Endodermal cell (in vitro differentiated cells): ENCODE results near the gene RAB11B. TPM values are rescaled to one million over a fixed set of nuclear protein-coding genes. Genes with fewer than 3 reads are reported as not detected.
"Not testable (repeated sequence)": the region's sequence is repeated elsewhere in the genome, so short reads cannot be mapped to it uniquely, and the experiment has no call there.

Source experiments
- DNase-seq: peaks from one replicate; pipeline ENCODE4 v3.0.0-alpha.2; 2017
- H3K27ac ChIP-seq: 2 replicates; pipeline ENCODE4 v1.5.1; 2013; ENCODE audit warnings: mild to moderate bottlenecking, low read depth, low read length, moderate library complexity
- H3K27me3 ChIP-seq: 2 replicates; pipeline ENCODE4 v1.6.1; 2013; ENCODE audit warnings: mild to moderate bottlenecking, low read length, moderate library complexity; ENCODE audit not compliant: insufficient read depth, control insufficient read depth, poor library complexity, severe bottlenecking
- H3K36me3 ChIP-seq: 2 replicates; pipeline ENCODE4 v1.7.0; 2013; ENCODE audit warnings: mild to moderate bottlenecking, low read length, moderate library complexity; ENCODE audit not compliant: control insufficient read depth, insufficient read depth
- H3K4me1 ChIP-seq: one replicate; pipeline ENCODE4 v1.7.0; 2013; ENCODE audit warnings: low read length; ENCODE audit not compliant: control insufficient read depth, insufficient read depth
- H3K4me3 ChIP-seq: 2 replicates; pipeline ENCODE4 v1.5.1; 2013; ENCODE audit warnings: mild to moderate bottlenecking, low read length, moderate library complexity
- H3K9ac ChIP-seq: 2 replicates; pipeline ENCODE4 v1.6.1; 2013; ENCODE audit warnings: mild to moderate bottlenecking, low read length, moderate library complexity; ENCODE audit not compliant: poor library complexity, severe bottlenecking; ENCODE audit errors: extremely low read depth
- H3K9me3 ChIP-seq: 2 replicates; pipeline ENCODE4 v1.6.1; 2013; ENCODE audit warnings: mild to moderate bottlenecking, low read length, moderate library complexity; ENCODE audit not compliant: control insufficient read depth
- H3K27ac Mint-ChIP-seq: 2 replicates; pipeline ENCODE4 v1.8.0; 2020; ENCODE audit warnings: mixed read lengths
- H3K27me3 Mint-ChIP-seq: 2 replicates; pipeline ENCODE4 v1.8.0; 2021; ENCODE audit warnings: mild to moderate bottlenecking, mixed read lengths; ENCODE audit not compliant: insufficient read depth
- H3K36me3 Mint-ChIP-seq: 2 replicates; pipeline ENCODE4 v1.8.0; 2020; ENCODE audit warnings: low read depth, mixed read lengths
- H3K4me1 Mint-ChIP-seq: 2 replicates; pipeline ENCODE4 v1.8.0; 2020; ENCODE audit warnings: mixed read lengths
- H3K4me3 Mint-ChIP-seq: 2 replicates; pipeline ENCODE4 v1.8.0; 2020; ENCODE audit warnings: mild to moderate bottlenecking, moderate library complexity, mixed read lengths
- H3K9me3 Mint-ChIP-seq: 2 replicates; pipeline ENCODE4 v1.8.0; 2020; ENCODE audit warnings: mild to moderate bottlenecking, mixed read lengths
- CTCF ChIP-seq: fragments of 200-600 bp; sonication (generic); conservative IDR thresholded peaks from 2 replicates; pipeline ENCODE4 v1.5.0; 2021; ENCODE audit warnings: antibody characterized with exemption, mild to moderate bottlenecking
- WGBS, 2 experiments: methylation state at CpG; one replicate each; pipeline versions ENCODE4 v1.1.5 to v1.1.7; 2013; ENCODE audit warnings: missing lambda C conversion rate in 2 of 2, mixed read lengths in 1 of 2; ENCODE audit not compliant: insufficient coverage in 1 of 2, insufficient read length in 1 of 2; 5-methylcytosine and 5-hydroxymethylcytosine counted together
- total RNA-seq, 2 donors: library from RNA; stranded (reverse); fragmentation: NEBNext Ultra II Directional in 1 of 2; extraction: Animal tissue kit (Norgen Biotek cat#: 25700) in 1 of 2; gene quantifications; 2 replicates in 1 of 2; 3 replicates in 1 of 2; pipeline ENCODE4 v1.2.1, GENCODE V29; 2021

The RAB11B gene
- total RNA-seq, 2 donors from 2014 or later, result 137 to 146 TPM

GRCh38 chr19:8371011-8371804, 19.0 kb upstream of the RAB11B start:
- Histone ChIP-seq H3K4me1 (peaks cover 12% of the 10 kb centered on the region), H3K27ac (peak overlapping the region; percentile 38), H3K4me3 (no peak overlapping the region), H3K36me3 (peaks cover 13% of the 10 kb centered on the region), H3K27me3 (no peaks in the 10 kb centered on the region), H3K9me3 (no peaks in the 10 kb centered on the region), H3K9ac (no peak overlapping the region)
- H3K4me1 Mint-ChIP-seq, result peaks cover 14% of the 10 kb centered on the region
- no peak overlapping the region for H3K4me3 Mint-ChIP-seq
- no peak for DNase-seq
- H3K9me3 Mint-ChIP-seq, result peaks cover 6% of the 10 kb centered on the region
- 93 to 95% methylated on average over 21 to 27 of the region's 28 CpGs for WGBS, 2 experiments
- TF ChIP-seq CTCF, result no peak
- peaks cover 7% of the 10 kb centered on the region for H3K27me3 Mint-ChIP-seq
- peak overlapping the region; percentile 48 for H3K27ac Mint-ChIP-seq
- H3K36me3 Mint-ChIP-seq, result peaks cover 37% of the 10 kb centered on the region

- Histone ChIP-seq H3K4me3 (no peak overlapping the region), H3K4me1 (no peaks in the 10 kb centered on the region), H3K9ac (no peak overlapping the region), H3K36me3 (peaks cover 13% of the 10 kb centered on the region), H3K27me3 (no peaks in the 10 kb centered on the region), H3K27ac (no peak overlapping the region), H3K9me3 (peaks cover 3% of the 10 kb centered on the region)
- Mint-ChIP-seq H3K4me1 (no peaks in the 10 kb centered on the region), H3K9me3 (peaks cover 20% of the 10 kb centered on the region), H3K27me3 (no peaks in the 10 kb centered on the region), H3K27ac (no peak overlapping the region), H3K36me3 (peaks cover 48% of the 10 kb centered on the region), H3K4me3 (no peak overlapping the region)
- WGBS, 2 experiments, result 90 to 91% methylated on average over 25 to 26 of the region's 26 CpGs
- peak; percentile 61 for DNase-seq
- TF ChIP-seq CTCF, result no peak
Observed at GRCh38 chr19:8373867-8374813, 16.0 kb upstream of the RAB11B start.

- H3K4me1 ChIP-seq, H3K27me3 ChIP-seq, H3K4me3 Mint-ChIP-seq, H3K27ac Mint-ChIP-seq, H3K27ac ChIP-seq, DNase-seq, H3K27me3 Mint-ChIP-seq, H3K9ac ChIP-seq, H3K4me1 Mint-ChIP-seq, H3K9me3 ChIP-seq, H3K4me3 ChIP-seq: not testable (repeated sequence)
- Mint-ChIP-seq H3K36me3 (peaks cover 58% of the 10 kb centered on the region), H3K9me3 (peaks cover 29% of the 10 kb centered on the region)
- peaks cover 17% of the 10 kb centered on the region for H3K36me3 ChIP-seq
- 92 to 98% methylated on average over 13 to 32 of the region's 32 CpGs for WGBS, 2 experiments
Observed at GRCh38 chr19:8375766-8376165, 14.4 kb upstream of the RAB11B start.

GRCh38 chr19:8376373-8376974, 13.7 kb upstream of the RAB11B start:
- H3K27ac Mint-ChIP-seq, H3K4me1 ChIP-seq, H3K4me3 Mint-ChIP-seq, H3K27me3 ChIP-seq, H3K27me3 Mint-ChIP-seq, H3K27ac ChIP-seq, H3K9ac ChIP-seq, H3K9me3 ChIP-seq, DNase-seq, H3K4me3 ChIP-seq: not testable (repeated sequence)
- Mint-ChIP-seq H3K36me3 (peaks cover 56% of the 10 kb centered on the region), H3K9me3 (peaks cover 29% of the 10 kb centered on the region), H3K4me1 (peaks cover 11% of the 10 kb centered on the region)
- WGBS, 2 experiments, result 94 to 97% methylated on average over 6 to 9 of the region's 10 CpGs
- peaks cover 17% of the 10 kb centered on the region for H3K36me3 ChIP-seq
